GM19372 (cell line): ENCODE data around the gene KXD1.
"Not testable (repeated sequence)": the region's sequence is repeated elsewhere in the genome, so short reads cannot be mapped to it uniquely, and the experiment has no call there.

ENCODE experiments used
- ATAC-seq: cut with Tn5 transposase; IDR thresholded peaks from one replicate; pipeline ENCODE4 v1.9.1; 2021; ENCODE audit warnings: mild to moderate bottlenecking, low read depth, moderate library complexity; ENCODE audit not compliant: unreplicated experiment

The KXD1 gene

GRCh38 chr19:18557411-18558201 is at the start of gene KXD1:
TSS of gene KXD1 (plus strand) at chr19:18557870. CDS start at chr19:18562057, 4,187 bp downstream.
- ATAC-seq: peak; percentile 95

- no peak for ATAC-seq
These were observed 49.1 kb upstream of the KXD1 start for GRCh38 chr19:18508585-18508984.

- no peak for ATAC-seq
These were observed 47.5 kb upstream of the KXD1 start for GRCh38 chr19:18510216-18510615.

DNA sequence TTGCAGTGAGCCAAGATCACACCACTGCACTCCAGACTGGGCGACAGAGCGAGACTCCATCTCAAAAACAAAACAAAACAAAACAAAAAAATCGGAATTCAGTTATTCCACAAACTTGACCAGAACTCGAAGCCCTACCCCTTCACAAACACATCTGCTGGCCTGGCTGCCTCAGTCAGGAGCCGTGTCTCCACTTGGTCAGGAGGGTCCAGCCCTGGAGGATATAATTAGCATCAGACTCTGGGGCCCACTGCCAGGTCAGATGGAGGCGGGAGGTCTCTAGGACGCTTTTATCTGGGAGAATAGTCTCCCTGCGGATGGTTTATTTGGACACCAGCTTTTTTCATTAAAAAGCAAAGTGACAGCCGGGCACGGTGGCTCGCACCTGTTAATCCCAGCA is 43.8 kb upstream of the KXD1 start:
- no peak for ATAC-seq

DNA sequence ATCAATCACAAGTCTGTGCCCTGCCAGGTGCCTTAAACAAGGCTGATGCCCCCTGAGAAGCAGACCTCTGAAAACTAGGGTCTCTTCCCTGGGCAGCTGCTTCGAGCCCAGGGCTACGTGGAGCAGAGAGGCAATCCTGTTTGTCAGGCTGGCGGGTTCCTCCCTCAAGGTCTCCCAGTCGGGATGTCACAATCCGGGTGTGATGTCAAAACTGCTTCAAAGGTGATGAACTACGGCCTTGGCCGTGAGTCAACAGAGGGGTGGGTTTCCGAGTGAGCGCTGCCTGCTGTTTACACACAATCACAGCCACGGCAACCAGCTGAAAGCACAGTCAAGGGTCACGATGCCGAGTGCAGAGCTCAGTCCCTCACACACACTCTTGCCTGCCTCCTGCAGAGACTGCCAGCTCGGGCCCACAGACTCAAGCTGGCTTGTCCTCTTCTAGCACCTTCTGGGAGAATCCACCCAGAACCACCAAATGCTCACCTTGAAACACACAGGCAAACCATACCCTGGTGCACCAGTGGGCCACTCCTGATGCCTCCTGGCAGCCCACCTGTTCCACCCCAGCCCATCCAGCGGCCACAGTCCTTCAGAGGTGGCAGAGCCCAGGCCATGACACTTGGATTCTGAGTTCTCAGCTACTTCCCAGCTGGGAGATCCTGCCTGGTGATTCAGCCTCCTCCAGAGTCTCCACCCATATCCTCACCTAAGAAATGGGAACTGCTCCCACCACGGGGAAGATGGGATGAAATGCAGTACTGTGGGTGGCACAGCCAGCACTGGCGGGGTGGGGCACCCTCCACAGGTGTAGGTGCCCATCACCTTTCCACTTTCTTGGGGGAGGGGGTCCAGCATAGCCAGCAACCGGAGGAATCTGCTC is 42.6 kb upstream of the KXD1 start:
- ATAC-seq: no peak

- ATAC-seq: no peak
These were observed 41.7 kb upstream of the KXD1 start for GRCh38 chr19:18515959-18516358.

- no peak for ATAC-seq
These were observed 40.1 kb upstream of the KXD1 start for GRCh38 chr19:18517606-18518005.

- ATAC-seq: no peak
These were observed 39.0 kb upstream of the KXD1 start for GRCh38 chr19:18518639-18519038.

DNA sequence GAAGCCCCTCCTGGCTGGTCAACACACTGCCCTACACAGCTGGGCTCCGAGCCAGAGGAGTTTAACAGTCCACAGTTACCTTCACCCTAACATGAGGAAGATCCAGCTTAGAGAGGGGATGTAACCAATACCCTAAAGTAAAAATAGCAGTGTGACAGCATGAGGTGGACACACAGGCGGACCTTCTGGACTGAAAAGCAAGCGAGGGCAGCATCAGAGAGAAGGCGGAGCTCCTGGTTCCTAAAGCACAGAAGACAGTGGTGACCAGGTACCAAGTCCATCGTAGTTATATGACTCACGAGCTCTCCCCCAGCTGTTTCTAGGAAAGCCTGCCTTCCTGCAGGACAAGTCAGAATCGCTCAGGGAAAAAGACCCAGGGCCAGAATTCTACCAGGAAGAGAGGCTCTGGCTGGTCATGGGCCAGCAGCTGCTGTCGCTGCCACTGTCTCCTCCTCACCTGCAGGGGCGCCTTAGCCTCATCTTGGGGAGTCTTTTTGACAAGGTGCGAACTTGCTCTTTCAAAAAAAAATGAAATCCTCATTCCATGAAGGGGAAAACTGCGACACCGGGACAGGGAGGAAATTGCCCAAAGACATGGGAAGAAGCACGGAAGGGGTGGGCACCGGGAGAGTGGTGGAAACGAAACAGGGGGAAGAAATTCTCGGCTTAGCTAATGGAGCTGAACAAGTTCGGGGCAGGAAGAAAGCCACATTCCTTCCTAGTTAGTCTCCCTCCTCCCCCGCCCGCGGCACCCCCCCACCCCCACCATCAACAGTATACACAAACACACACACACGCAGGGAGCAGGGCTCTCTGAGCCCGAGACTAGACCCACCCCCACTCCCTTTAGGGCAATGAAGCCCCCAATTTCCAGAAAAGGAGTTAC is 37.5 kb upstream of the KXD1 start:
- no peak for ATAC-seq

DNA sequence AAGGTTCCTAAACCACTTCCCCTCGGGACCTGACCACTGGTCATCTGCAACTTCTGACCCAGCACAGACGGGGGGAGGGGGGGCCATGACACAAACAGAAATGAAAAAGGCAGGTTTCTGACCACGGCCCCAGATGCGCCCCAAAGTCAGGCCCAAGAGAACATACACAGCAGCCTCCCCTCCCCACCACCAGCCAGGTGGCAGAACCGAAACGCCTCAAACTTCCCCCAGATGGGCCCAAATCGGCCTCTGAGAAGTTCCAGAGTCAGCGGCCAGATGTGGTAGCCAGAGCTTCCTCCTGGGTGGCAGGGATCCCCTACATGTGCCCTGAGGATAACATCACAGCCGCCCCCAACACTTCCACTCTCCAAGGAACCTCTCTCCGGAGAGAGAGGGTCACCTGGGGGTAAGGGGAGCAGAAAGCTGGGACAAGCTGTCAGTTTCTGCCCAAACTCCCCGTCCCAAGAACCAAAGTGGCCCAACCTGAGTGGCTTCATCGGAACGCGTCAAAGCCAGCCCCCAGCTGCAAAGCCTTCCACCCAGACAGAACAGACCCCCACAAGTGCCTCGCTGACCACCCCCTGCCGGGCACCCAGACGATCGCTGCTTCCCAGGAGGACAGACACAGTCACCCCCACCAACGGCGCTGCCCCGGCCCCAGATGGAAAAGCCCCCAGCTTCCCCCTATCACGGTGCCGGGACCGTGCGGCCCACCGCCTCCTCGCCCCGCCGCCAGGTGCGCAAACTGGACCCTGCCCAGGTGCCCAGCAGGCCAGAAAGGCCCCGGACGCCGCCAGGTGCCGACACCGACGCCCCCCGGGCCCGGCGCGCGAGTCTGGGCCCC is 36.6 kb upstream of the KXD1 start:
- ATAC-seq: no peak

DNA sequence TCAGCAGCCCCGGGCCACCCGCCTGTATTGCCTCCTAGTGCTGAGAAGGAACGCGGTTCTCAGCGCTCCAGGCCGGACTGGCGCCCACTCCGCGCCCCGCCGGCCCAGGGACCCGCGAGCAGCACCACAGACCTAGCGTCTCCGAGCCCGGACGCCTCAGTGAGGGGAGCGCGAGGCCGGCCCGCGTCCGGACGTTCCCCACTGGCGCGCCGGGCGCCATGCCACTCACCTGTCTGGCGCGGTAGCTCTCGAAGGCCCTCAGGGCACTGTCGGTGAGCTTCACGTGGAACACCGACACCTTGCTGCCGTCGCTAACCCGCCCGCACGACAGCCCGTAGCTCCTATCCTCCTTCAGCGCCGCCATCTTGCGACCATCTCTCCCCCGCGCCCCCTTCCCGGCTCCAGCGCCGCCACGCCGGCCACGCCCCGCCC is 36.0 kb upstream of the KXD1 start, which contains the start of gene ELL:
ELL (minus strand) TSS at position 379 of the 432 bp plus-strand sequence; CDS start at position 364, 15 bp downstream.
- peak; percentile 1 for ATAC-seq

- ATAC-seq: peak; percentile 88
These were observed 35.4 kb upstream of the KXD1 start for GRCh38 chr19:18522124-18522861.

DNA sequence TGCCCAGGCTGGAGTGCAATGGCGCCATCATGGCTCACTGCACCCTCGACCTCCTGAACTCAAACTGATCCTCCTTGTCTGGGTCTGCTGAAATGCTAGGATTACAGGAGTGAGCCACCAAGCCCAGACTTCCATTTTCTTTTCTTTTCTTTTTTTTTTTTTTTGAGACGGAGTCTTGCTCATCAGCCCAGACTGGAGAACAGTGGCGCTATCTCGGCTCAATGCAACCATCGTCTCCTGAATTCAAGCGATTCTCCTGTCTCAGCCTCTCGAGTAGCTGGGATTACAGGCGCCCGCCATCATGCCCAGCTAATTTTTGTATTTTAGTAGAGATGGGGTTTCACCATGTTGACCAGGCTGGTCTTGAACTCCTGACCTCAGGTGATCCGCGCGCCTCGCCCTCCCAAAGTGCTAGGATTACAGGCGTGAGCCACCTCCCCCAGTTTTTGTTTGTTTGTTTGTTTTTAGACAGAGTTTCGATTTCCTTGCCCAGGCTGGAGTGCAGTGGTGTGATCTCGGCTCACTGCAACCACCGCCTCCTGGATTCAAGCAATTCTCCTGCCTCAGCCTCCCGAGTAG is 34.7 kb upstream of the KXD1 start:
- ATAC-seq: not testable (repeated sequence)

DNA sequence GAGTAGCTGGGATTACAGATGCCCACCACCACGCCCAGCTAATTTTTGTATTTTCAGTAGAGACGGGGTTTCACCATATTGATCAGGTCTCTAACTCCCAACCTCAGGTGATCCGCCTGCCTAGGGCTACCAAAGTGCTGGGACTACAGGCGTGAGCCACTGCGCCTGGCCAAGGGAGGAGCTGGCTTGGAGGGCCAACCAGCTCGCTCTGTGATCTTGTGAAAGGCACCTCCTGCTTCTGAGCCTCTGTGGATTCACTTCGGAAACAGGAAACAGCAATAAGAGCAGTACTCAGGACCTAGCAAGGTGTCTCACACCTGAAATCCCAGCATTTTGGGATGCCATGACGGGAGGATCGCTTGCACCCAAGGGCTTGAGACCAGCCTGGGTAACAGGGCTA is 33.8 kb upstream of the KXD1 start:
- ATAC-seq: no peak

- no peak for ATAC-seq
These were observed 31.4 kb upstream of the KXD1 start for GRCh38 chr19:18526316-18526715.

- ATAC-seq: no peak
These were observed 27.9 kb upstream of the KXD1 start for GRCh38 chr19:18529782-18530181.

- ATAC-seq: no peak
These were observed 26.2 kb upstream of the KXD1 start for GRCh38 chr19:18531485-18531884.

- ATAC-seq: no peak
These were observed 25.3 kb upstream of the KXD1 start for GRCh38 chr19:18532168-18532890.
